ENCODE results near the gene RYK. TPM values are rescaled to one million over a fixed set of nuclear protein-coding genes. Genes with fewer than 3 reads are reported as not detected.

RYK gene
- total RNA-seq, 4 donors from 2014 or later = 59.9 to 98.5 (median 93.4) TPM

DNA sequence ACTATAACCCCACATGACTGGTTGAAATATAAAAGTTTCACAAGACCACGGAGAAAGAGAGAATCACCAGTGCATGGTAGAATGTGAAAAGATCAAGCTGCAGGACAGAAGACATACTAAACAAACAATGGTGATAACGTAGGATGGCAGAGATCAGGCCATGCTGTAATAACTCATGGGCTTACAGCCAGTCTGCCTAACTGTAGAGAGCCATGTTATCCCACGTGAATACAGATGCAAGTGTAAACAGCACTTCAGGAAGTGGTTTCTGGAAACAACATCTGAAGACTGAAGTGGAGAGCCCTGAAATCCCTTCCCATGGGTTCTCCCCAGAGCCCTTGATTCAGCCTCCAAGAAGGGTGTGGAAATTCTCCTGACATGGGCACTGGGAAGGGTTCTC is 117.7 kb downstream of the RYK start:
- TF ChIP-seq, protein P1, sequence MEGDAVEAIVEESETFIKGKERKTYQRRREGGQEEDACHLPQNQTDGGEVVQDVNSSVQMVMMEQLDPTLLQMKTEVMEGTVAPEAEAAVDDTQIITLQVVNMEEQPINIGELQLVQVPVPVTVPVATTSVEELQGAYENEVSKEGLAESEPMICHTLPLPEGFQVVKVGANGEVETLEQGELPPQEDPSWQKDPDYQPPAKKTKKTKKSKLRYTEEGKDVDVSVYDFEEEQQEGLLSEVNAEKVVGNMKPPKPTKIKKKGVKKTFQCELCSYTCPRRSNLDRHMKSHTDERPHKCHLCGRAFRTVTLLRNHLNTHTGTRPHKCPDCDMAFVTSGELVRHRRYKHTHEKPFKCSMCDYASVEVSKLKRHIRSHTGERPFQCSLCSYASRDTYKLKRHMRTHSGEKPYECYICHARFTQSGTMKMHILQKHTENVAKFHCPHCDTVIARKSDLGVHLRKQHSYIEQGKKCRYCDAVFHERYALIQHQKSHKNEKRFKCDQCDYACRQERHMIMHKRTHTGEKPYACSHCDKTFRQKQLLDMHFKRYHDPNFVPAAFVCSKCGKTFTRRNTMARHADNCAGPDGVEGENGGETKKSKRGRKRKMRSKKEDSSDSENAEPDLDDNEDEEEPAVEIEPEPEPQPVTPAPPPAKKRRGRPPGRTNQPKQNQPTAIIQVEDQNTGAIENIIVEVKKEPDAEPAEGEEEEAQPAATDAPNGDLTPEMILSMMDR (IDR thresholded peaks at IDR 0.05; ENCODE audit: low read depth) = no peak

DNA sequence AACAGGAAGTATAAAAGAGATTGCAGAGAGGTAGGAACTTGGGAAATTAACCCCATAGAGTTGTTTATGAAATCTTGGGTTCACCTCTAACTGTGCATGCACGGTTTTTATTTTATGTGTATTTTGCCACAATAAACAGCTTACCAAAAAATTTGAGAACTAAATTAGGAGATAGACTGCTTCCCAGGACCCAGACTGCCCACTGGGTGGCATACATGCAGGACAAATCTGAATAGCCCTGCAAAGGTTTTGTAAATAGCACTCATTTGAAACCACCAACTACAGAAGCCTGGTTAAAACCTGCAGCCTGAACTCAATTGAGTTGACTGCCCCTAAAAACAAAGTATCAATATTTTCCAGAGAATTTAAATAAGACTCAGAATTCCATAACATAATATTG is 124.5 kb downstream of the RYK start:
- TF ChIP-seq, protein P1 (IDR thresholded peaks at IDR 0.05; ENCODE audit: low read depth) = no peak

DNA sequence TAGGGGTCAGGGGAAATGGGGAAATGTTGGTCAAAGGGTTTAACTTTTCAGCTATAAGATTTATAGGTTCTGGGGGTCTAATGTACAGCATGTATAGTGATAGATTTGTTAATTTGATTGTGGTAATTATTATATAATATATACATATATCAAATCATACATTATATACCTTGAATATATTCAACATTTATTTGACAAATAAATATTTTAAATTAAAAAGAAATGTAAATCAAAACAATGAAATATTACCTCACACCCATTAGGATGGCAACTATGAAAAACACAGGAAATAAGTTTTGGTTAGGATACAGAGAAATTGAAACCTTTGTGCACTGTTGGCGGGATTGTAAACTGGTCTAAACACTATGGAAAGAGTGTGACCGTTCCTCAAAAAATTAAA is 135.9 kb downstream of the RYK start:
- TF ChIP-seq, protein P1 (IDR thresholded peaks at IDR 0.05; ENCODE audit: low read depth) = no peak

DNA sequence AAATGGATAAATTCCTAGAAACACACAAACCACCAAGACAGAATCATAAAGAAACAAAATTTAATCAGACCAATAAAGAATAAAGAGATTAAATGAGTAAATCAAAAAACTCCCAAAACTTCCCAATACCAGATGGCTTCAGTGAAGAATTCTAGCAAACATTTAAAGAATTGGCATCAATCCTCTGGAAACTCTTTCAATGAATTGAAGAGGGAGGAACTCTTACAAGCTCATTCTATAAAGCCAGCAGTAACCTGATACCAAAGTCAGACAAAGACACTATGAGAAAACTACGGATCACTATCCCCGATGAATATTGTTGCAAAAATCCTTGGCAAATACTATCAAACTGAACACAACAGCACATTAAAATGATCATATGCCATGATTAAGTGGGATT is 139.0 kb downstream of the RYK start:
- TF ChIP-seq, protein P1 (IDR thresholded peaks at IDR 0.05; ENCODE audit: low read depth) = no peak

DNA sequence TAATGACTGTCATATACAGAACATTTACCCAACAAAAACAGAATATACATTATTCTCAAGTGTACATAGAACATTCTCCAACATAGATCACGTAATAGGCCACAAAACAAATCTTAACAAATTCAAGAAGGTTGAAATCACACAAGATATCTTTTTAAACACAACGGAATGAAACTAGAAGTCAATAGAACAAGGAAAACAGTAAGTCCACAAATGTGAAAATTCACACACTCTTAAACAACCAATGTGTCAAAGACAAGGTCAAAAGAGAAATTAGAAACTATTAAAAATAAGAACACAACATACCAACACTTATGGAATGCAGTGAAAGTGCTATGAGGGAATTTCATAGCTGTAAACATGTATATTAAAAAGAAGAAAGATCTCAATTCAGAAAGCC is 139.7 kb downstream of the RYK start:
- TF ChIP-seq, protein P1 (IDR thresholded peaks at IDR 0.05; ENCODE audit: low read depth) = no peak

Other genes starting within 250 kb of the RYK start
- gene SLCO2A1, start 220.9 kb downstream of the RYK start, total RNA-seq = 1 to 10 TPM; 2.4 to 7.2 (median 3.1) TPM
- gene AMOTL2, start 123.6 kb upstream of the RYK start, total RNA-seq = 100 to 1,000 TPM in 2 of 4 donors, 10 to 100 TPM in 2; 92.4 to 320 (median 137) TPM
- 100 to 1,000 TPM in 1 of 4 donors, 10 to 100 TPM in 3; 45.9 to 133 (median 60.0) TPM for gene ANAPC13, start 235.1 kb upstream of the RYK start, total RNA-seq
- gene CEP63, start 235.2 kb upstream of the RYK start, total RNA-seq = 10 to 100 TPM; 19.9 to 39.2 (median 34.7) TPM

Data from subcutaneous adipose tissue (tissue), 4 donors.